CD8-positive, alpha-beta memory T cell (primary cell): ENCODE data around the gene ABCC2. TPM values are rescaled to one million over a fixed set of nuclear protein-coding genes. Genes with fewer than 3 reads are reported as not detected.
"Not testable (repeated sequence)": the region's sequence is repeated elsewhere in the genome, so short reads cannot be mapped to it uniquely, and the experiment has no call there.

Source experiments
- CTCF ChIA-PET: fragments of 350-600 bp; sonication (Branson Sonifier 250); formaldehyde crosslinking; loops from one replicate; lab custom pipeline; 2021; ENCODE audit warnings: antibody characterized with exemption; lab: Charles Lee
- POLR2A ChIA-PET: fragments of 350-600 bp; sonication (Branson Sonifier 250); formaldehyde crosslinking; loops from one replicate; lab custom pipeline; 2021; ENCODE audit warnings: antibody characterized with exemption; lab: Charles Lee
- DNase-seq, 5 donors: peaks; one replicate each; pipeline versions ENCODE4 v3.0.0 to v3.0.0-alpha.2; 2020 to 2022; ENCODE audit warnings: mixed read lengths in 1 of 5
- H3K27ac ChIP-seq: one replicate; pipeline ENCODE4 v1.7.0; 2013; ENCODE audit warnings: low read depth, mild to moderate bottlenecking, low read length, moderate library complexity
- H3K27me3 ChIP-seq: 2 replicates; pipeline ENCODE4 v1.7.0; 2013; ENCODE audit warnings: low read length, mild to moderate bottlenecking; ENCODE audit not compliant: insufficient read depth, poor library complexity, severe bottlenecking
- H3K36me3 ChIP-seq: 2 replicates; pipeline ENCODE4 v1.7.0; 2013; ENCODE audit warnings: mild to moderate bottlenecking, low read length, moderate library complexity; ENCODE audit not compliant: insufficient read depth
- H3K4me1 ChIP-seq: 2 replicates; pipeline ENCODE4 v1.7.0; 2013; ENCODE audit warnings: mild to moderate bottlenecking, low read length, moderate library complexity; ENCODE audit not compliant: insufficient read depth
- H3K4me3 ChIP-seq: 2 replicates; pipeline ENCODE4 v1.7.0; 2013; ENCODE audit warnings: mild to moderate bottlenecking, low read length
- H3K9me3 ChIP-seq: 2 replicates; pipeline ENCODE4 v1.7.0; 2013; ENCODE audit warnings: mild to moderate bottlenecking, low read length
- H3K27ac Mint-ChIP-seq, 8 donors: one replicate each; pipeline ENCODE4 v1.8.0; 2020 to 2021; ENCODE audit warnings: mixed read lengths in 8 of 8, mild to moderate bottlenecking in 6 of 8, inconsistent platforms in 3 of 8, moderate library complexity in 3 of 8
- H3K27me3 Mint-ChIP-seq, 2 donors: one replicate each; pipeline ENCODE4 v1.8.0; 2020 to 2021; ENCODE audit warnings: mixed read lengths in 2 of 2, mild to moderate bottlenecking in 1 of 2, moderate library complexity in 1 of 2
- H3K36me3 Mint-ChIP-seq, 3 donors: one replicate each; pipeline ENCODE4 v1.8.0; 2020 to 2021; ENCODE audit warnings: mixed read lengths in 3 of 3, inconsistent platforms in 1 of 3, mild to moderate bottlenecking in 1 of 3
- H3K4me1 Mint-ChIP-seq, 3 donors: one replicate each; pipeline ENCODE4 v1.8.0; 2020 to 2021; ENCODE audit warnings: mixed read lengths in 3 of 3, inconsistent platforms in 1 of 3, mild to moderate bottlenecking in 1 of 3
- H3K4me3 Mint-ChIP-seq, 7 donors: one replicate each; pipeline ENCODE4 v1.8.0; 2020 to 2021; ENCODE audit warnings: mixed read lengths in 7 of 7, mild to moderate bottlenecking in 6 of 7, moderate library complexity in 4 of 7, inconsistent platforms in 2 of 7
- H3K9me3 Mint-ChIP-seq, 5 donors: one replicate each; pipeline ENCODE4 v1.8.0; 2020 to 2022; ENCODE audit warnings: mixed read lengths in 5 of 5, mild to moderate bottlenecking in 3 of 5, moderate library complexity in 2 of 5, inconsistent platforms in 1 of 5
- polyA plus RNA-seq: library from polyadenylated mRNA; unstranded; fragments of 300-500 nt; fragmentation: Illumina TruSeq; gene quantifications from one replicate; pipeline ENCODE4 v1.2.3, GENCODE V29; 2021
- total RNA-seq, 2 experiments: library from RNA; stranded (reverse); gene quantifications; one replicate each; pipeline ENCODE4 v1.2.3, GENCODE V29; 2021

ABCC2 gene
- total and polyA plus RNA-seq, 3 experiments from 2014 or later = 0.14 to 1.5 (median 1.1) TPM

DNA sequence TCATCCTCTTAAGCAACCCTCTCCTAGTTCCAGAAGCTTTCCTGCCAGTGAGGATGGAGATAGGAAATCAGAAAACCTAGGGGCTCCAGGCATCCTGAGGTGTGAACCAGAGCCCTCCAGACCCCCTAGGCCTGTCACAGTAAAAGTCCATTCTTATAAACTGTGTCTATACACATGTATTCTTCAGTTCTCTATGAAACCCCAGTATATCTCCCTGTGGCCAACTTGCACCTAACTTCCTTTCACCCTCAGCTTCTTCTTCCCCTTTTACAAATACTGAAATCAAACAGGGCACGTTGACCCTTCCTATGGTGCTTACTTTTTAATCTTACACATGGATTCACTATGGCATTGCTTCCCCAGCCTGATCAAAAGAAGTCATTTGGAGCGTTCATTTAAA lies 58.4 kb downstream of the ABCC2 start:
- H3K4me3 Mint-ChIP-seq, DNase-seq, H3K9me3 ChIP-seq, H3K36me3 Mint-ChIP-seq, H3K27ac ChIP-seq, H3K27me3 ChIP-seq, H3K4me1 Mint-ChIP-seq, H3K27me3 Mint-ChIP-seq, CTCF ChIA-PET, H3K9me3 Mint-ChIP-seq, H3K4me1 ChIP-seq, POLR2A ChIA-PET, H3K4me3 ChIP-seq, H3K36me3 ChIP-seq: not testable (repeated sequence)
- peak overlapping the region in 1 of 8 donors; percentile 34 for H3K27ac Mint-ChIP-seq

DNA sequence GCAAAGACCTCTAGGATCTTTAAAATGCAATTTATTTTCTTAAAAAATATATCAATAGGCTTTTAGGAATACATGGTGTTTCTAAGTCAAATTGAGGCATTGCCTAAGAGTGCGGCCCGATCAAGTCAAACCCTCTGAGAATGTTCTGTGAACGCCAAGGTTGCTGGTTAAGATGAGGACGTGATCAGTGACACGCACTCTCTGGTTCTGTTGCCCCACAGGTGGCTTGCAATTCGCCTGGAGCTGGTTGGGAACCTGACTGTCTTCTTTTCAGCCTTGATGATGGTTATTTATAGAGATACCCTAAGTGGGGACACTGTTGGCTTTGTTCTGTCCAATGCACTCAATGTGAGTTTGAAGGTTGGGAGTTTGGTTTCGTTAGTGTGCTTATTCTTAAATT lies 59.3 kb downstream of the ABCC2 start:
- Histone ChIP-seq H3K4me1 (peaks cover 9% of the 10 kb centered on the region), H3K27ac (no peak overlapping the region), H3K36me3 (no peaks in the 10 kb centered on the region), H3K4me3 (no peak overlapping the region), H3K9me3 (no peaks in the 10 kb centered on the region), H3K27me3 (no peaks in the 10 kb centered on the region)
- Mint-ChIP-seq H3K36me3 (peaks cover 0 to 1% (median 0%) of the 10 kb centered on the region in 3 donors), H3K27ac (no peak overlapping the region), H3K4me3 (no peak overlapping the region), H3K27me3 (peaks cover 0 to 1% of the 10 kb centered on the region in 2 donors), H3K9me3 (no peaks in the 10 kb centered on the region), H3K4me1 (peaks cover 5 to 8% (median 8%) of the 10 kb centered on the region in 3 donors)
- DNase-seq = no peak
- ChIA-PET CTCF (no interaction called here), POLR2A (no interaction called here)

DNA sequence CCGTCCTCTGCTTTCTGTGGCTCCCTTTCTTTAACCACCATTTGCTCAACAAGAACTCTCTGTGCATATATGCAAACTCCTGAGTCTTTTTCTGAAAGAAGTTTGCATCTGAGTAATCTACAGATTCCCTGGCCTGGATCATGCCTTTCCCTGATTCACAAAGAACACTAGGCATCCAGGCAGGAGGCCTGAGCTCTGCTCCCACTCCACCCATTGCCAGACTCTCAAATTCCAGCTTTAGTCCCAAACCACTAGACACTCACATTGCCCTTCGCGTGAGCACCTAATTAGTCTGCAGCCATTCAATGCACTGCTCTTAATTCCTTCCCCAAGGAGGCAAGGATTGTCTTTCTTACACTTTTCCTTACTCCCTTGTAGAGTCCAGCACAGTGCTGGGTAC lies 60.9 kb downstream of the ABCC2 start:
- CTCF ChIA-PET = interaction anchor here (11.6 kb wide), 1 partner anchor 203 kb away, joined by 154 read pairs; no protein-coding TSS in a partner anchor
- no peak overlapping the region for H3K4me3 Mint-ChIP-seq
- no peaks in the 10 kb centered on the region for H3K27me3 ChIP-seq

DNA sequence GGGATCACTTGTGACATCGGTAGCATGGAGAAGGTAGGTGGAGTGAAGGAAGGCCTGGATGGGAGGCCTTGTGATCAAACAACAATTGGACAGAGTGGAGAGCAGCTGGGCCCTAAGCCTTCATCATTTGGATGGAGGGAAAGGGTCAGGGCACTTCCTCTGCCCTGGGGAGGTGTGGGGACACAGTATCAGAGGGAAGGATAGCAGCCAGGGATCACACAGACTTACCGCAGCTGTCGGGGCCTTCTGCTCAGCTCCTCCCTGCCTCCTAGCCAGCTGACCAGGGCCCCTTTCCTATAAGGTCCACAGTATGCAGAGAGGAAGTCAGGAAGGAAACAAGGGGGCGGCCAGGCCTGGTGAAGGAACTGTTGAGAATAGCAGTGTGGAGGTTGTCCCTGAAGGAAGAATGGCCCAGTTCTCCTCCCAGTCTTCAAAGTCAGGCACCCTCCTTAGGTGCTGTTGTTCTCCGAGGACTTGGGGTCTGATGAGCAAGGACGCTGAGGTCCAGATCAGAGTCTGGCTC lies 62.1 kb downstream of the ABCC2 start:
- H3K4me3 ChIP-seq = no peak overlapping the region
- POLR2A ChIA-PET = no interaction called here
- Mint-ChIP-seq H3K4me3 (no peak overlapping the region), H3K27me3 (peaks cover 0 to 1% of the 10 kb centered on the region in 2 donors), H3K4me1 (peaks cover 5 to 8% (median 8%) of the 10 kb centered on the region in 3 donors), H3K27ac (peak overlapping the region in 1 of 8 donors; percentile 46), H3K36me3 (peaks cover 0 to 1% (median 0%) of the 10 kb centered on the region in 3 donors), H3K9me3 (no peaks in the 10 kb centered on the region)
- H3K27ac ChIP-seq = no peak overlapping the region
- DNase-seq = no peak
- no peaks in the 10 kb centered on the region for H3K36me3 ChIP-seq
- H3K9me3 ChIP-seq = no peaks in the 10 kb centered on the region
- H3K27me3 ChIP-seq = no peaks in the 10 kb centered on the region
- peaks cover 9% of the 10 kb centered on the region for H3K4me1 ChIP-seq
- CTCF ChIA-PET = interaction anchor here (1.9 to 11.6 kb wide), 4 partner anchors 16 to 202 kb away, joined by 6 to 154 read pairs (median 35); partner anchors contain the start of gene DNMBP

More for the DNA sequence above, 60.9 kb downstream of the ABCC2 start:
- no peaks in the 10 kb centered on the region for H3K9me3 ChIP-seq
- no peaks in the 10 kb centered on the region for H3K9me3 Mint-ChIP-seq
- H3K27me3 Mint-ChIP-seq = peaks cover 0 to 1% of the 10 kb centered on the region in 2 donors
- H3K27ac Mint-ChIP-seq = peak overlapping the region in 1 of 8 donors; percentile 20
- no peaks in the 10 kb centered on the region for H3K36me3 ChIP-seq
- peaks cover 5 to 8% (median 8%) of the 10 kb centered on the region in 3 donors for H3K4me1 Mint-ChIP-seq
- POLR2A ChIA-PET = no interaction called here
- no peak for DNase-seq
- H3K4me3 ChIP-seq = no peak overlapping the region
- peaks cover 9% of the 10 kb centered on the region for H3K4me1 ChIP-seq
- peaks cover 0 to 1% (median 0%) of the 10 kb centered on the region in 3 donors for H3K36me3 Mint-ChIP-seq
- H3K27ac ChIP-seq = no peak overlapping the region

DNA sequence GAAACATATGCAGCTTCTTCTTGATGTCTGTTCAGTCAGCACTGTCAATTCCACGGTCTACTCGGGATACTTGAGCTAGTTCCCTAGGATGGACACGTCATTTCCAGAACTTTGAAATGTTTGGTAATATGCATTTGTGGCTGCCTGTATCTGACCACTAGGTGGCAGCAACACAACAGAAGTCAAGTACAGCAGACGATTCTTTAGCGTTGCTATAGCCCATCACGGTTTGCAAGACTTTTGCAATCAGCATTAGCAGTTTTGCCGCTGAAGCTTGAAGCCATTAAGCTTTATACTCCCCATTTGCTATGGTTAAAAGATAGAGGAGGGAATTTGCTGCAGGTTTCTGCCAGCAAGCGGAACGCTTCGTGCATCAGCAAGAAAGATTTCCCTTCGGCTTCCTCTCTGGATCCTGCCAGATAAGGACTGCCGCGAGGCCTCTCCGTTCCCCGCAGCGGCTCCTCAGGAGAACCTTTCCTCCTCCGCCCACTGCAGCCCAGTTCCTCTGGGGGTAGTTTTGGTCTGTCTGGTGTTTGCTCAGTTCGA lies 63.5 kb downstream of the ABCC2 start:
- peaks cover 5 to 8% (median 8%) of the 10 kb centered on the region in 3 donors for H3K4me1 Mint-ChIP-seq
- Histone ChIP-seq H3K36me3 (no peaks in the 10 kb centered on the region), H3K4me1 (peaks cover 9% of the 10 kb centered on the region), H3K9me3 (no peaks in the 10 kb centered on the region), H3K27me3 (no peaks in the 10 kb centered on the region), H3K27ac (no peak overlapping the region), H3K4me3 (no peak overlapping the region)
- ChIA-PET POLR2A (no interaction called here), CTCF (interaction anchor here (0.7 to 11.6 kb wide), 32 partner anchors 8 to 398 kb away, joined by 3 to 154 read pairs (median 4); partner anchors contain the start of gene DNMBP)
- H3K27ac Mint-ChIP-seq = no peak overlapping the region
- DNase-seq = peak; percentile 47 to 80 (median 66)
- H3K27me3 Mint-ChIP-seq = peaks cover 0 to 1% of the 10 kb centered on the region in 2 donors
- H3K36me3 Mint-ChIP-seq = peaks cover 0 to 1% (median 0%) of the 10 kb centered on the region in 3 donors
- H3K4me3 Mint-ChIP-seq = peak overlapping the region in 5 of 7 donors; percentile 32 to 63 (median 62)
- H3K9me3 Mint-ChIP-seq = no peaks in the 10 kb centered on the region

DNA sequence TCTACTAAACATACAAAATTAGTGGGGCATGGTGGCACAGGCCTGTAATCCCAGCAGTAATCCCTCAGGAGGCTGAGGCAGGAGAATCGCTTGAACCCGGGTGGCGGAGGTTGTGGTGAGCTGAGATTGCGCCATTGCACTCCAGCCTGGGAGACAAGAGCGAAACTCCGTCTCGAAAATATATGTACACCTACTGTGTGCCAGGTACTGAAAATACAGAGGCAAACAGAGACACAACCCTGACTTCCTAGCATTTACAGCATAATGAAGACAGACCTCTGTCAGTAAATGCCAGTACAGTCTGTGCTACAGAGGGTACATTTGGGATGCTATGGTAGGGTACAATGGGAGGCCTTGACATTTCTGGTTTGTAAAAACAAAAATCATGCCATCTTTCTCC lies 66.6 kb downstream of the ABCC2 start:
- CTCF ChIA-PET = interaction anchor here (1.3 to 11.6 kb wide), 3 partner anchors 10 to 198 kb away, joined by 3 to 154 read pairs (median 58); partner anchors contain the start of gene DNMBP
- no peak overlapping the region for H3K4me3 Mint-ChIP-seq
- H3K36me3 Mint-ChIP-seq = peaks cover 1 to 8% (median 4%) of the 10 kb centered on the region in 3 donors
- H3K9me3 ChIP-seq = no peaks in the 10 kb centered on the region
- H3K4me1 Mint-ChIP-seq = peaks cover 5 to 8% (median 8%) of the 10 kb centered on the region in 3 donors
- H3K4me1 ChIP-seq = peaks cover 9% of the 10 kb centered on the region
- H3K27ac ChIP-seq = no peak overlapping the region
- no peak for DNase-seq
- H3K9me3 Mint-ChIP-seq = no peaks in the 10 kb centered on the region
- POLR2A ChIA-PET = no interaction called here
- no peaks in the 10 kb centered on the region for H3K27me3 ChIP-seq
- peaks cover 0 to 3% of the 10 kb centered on the region in 2 donors for H3K27me3 Mint-ChIP-seq
- no peaks in the 10 kb centered on the region for H3K36me3 ChIP-seq
- H3K27ac Mint-ChIP-seq = no peak overlapping the region
- no peak overlapping the region for H3K4me3 ChIP-seq

DNA sequence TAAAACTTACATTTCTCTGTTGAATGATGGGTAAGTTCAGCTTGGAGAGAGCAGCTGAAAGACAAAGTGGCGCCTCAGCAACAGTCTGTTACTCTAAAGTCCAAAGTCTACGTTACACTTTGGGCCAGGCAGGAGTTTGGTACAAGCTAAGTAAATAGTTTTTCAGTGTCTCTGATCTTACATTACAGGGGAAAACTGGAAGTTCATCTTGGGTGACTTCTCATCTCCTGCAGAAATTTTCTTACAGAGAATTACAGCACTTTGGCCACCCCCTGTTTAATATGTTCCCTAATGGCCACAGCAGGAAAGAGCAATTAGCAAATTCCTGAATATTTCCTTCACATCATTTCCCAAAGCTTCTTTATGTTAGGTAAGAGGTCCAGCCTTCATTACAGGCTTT lies 67.1 kb downstream of the ABCC2 start:
- Histone ChIP-seq H3K9me3 (no peaks in the 10 kb centered on the region), H3K4me3 (no peak overlapping the region), H3K27ac (no peak overlapping the region), H3K36me3 (no peaks in the 10 kb centered on the region), H3K27me3 (no peaks in the 10 kb centered on the region), H3K4me1 (peaks cover 9% of the 10 kb centered on the region)
- no peak for DNase-seq
- Mint-ChIP-seq H3K9me3 (no peaks in the 10 kb centered on the region), H3K4me1 (peaks cover 5 to 8% (median 8%) of the 10 kb centered on the region in 3 donors), H3K27me3 (peaks cover 0 to 3% of the 10 kb centered on the region in 2 donors), H3K36me3 (peaks cover 0 to 8% (median 4%) of the 10 kb centered on the region in 3 donors), H3K4me3 (no peak overlapping the region), H3K27ac (no peak overlapping the region)
- ChIA-PET POLR2A (interaction anchor here (0.5 kb wide), 1 partner anchor 70 kb away, joined by 4 read pairs; no protein-coding TSS in a partner anchor), CTCF (interaction anchor here (1.3 to 11.6 kb wide), 3 partner anchors 10 to 197 kb away, joined by 3 to 154 read pairs (median 58); partner anchors contain the start of gene DNMBP)
